Astrocyte (in vitro differentiated cells and primary cell): ENCODE data around the gene KLHDC7A. TPM values are rescaled to one million over a fixed set of nuclear protein-coding genes. Genes with fewer than 3 reads are reported as not detected.
"Not testable (repeated sequence)": the region's sequence is repeated elsewhere in the genome, so short reads cannot be mapped to it uniquely, and the experiment has no call there.

Experiments
- DNase-seq: peaks from one replicate; pipeline ENCODE4 v3.0.0-alpha.2; 2010; ENCODE audit warnings: low read depth
- FAIRE-seq: peaks from 2 replicates; lab custom pipeline; 2011; peaks lifted over from hg19 to GRCh38; lab: Jason Lieb, UNC
- H2AFZ ChIP-seq: 2 replicates; pipeline ENCODE4 v1.6.0; 2012; ENCODE audit warnings: low read depth, low read length, inconsistent platforms
- H3K27ac ChIP-seq: 2 replicates; pipeline ENCODE4 v1.5.1; 2011; ENCODE audit warnings: low read depth, low read length, inconsistent platforms
- H3K27me3 ChIP-seq: 2 replicates; pipeline ENCODE4 v1.6.0; 2011; ENCODE audit warnings: low read length, inconsistent platforms; ENCODE audit not compliant: insufficient read depth
- H3K36me3 ChIP-seq: 2 replicates; pipeline ENCODE4 v1.5.1; 2011; ENCODE audit warnings: low read length, inconsistent platforms; ENCODE audit not compliant: insufficient read depth
- H3K4me1 ChIP-seq: 2 replicates; pipeline ENCODE4 v1.5.1; 2011; ENCODE audit warnings: low read length, inconsistent platforms; ENCODE audit not compliant: insufficient read depth
- H3K4me2 ChIP-seq: 2 replicates; pipeline ENCODE4 v1.6.0; 2012; ENCODE audit warnings: low read length, inconsistent platforms
- H3K4me3 ChIP-seq: 2 replicates; pipeline ENCODE4 v1.5.1; 2011; ENCODE audit warnings: low read depth, mild to moderate bottlenecking, low read length, inconsistent platforms; ENCODE audit not compliant: insufficient read depth
- H3K79me2 ChIP-seq: 2 replicates; pipeline ENCODE4 v1.6.0; 2012; ENCODE audit warnings: mild to moderate bottlenecking, low read length, inconsistent platforms; ENCODE audit not compliant: insufficient read depth
- H3K9ac ChIP-seq: 2 replicates; pipeline ENCODE4 v1.6.0; 2012; ENCODE audit warnings: mild to moderate bottlenecking, low read length, inconsistent platforms
- H3K9me3 ChIP-seq: 2 replicates; pipeline ENCODE4 v1.5.1; 2012; ENCODE audit warnings: low read depth, mild to moderate bottlenecking, low read length, inconsistent platforms; ENCODE audit not compliant: insufficient read depth
- H4K20me1 ChIP-seq: 2 replicates; pipeline ENCODE4 v1.6.0; 2012; ENCODE audit warnings: low read length, inconsistent platforms; ENCODE audit not compliant: insufficient read depth
- H3K27ac Mint-ChIP-seq: one replicate; pipeline ENCODE4 v1.8.0; 2021; ENCODE audit warnings: mild to moderate bottlenecking, mixed read lengths; ENCODE audit not compliant: unreplicated experiment
- H3K27me3 Mint-ChIP-seq: one replicate; pipeline ENCODE4 v1.8.0; 2021; ENCODE audit warnings: low read depth, mixed read lengths; ENCODE audit not compliant: unreplicated experiment
- H3K36me3 Mint-ChIP-seq: one replicate; pipeline ENCODE4 v1.8.0; 2021; ENCODE audit warnings: low read depth, mixed read lengths; ENCODE audit not compliant: unreplicated experiment
- H3K4me1 Mint-ChIP-seq: one replicate; pipeline ENCODE4 v1.8.0; 2021; ENCODE audit warnings: low read depth, mixed read lengths; ENCODE audit not compliant: unreplicated experiment
- H3K4me3 Mint-ChIP-seq: one replicate; pipeline ENCODE4 v1.8.0; 2021; ENCODE audit warnings: mild to moderate bottlenecking, moderate library complexity, mixed read lengths; ENCODE audit not compliant: unreplicated experiment
- H3K9me3 Mint-ChIP-seq: one replicate; pipeline ENCODE4 v1.8.0; 2021; ENCODE audit warnings: mild to moderate bottlenecking, mixed read lengths; ENCODE audit not compliant: unreplicated experiment
- EZH2 ChIP-seq: IDR thresholded peaks from 2 replicates; pipeline ENCODE4 v1.6.1; 2012; ENCODE audit warnings: mild to moderate bottlenecking, low read length, inconsistent platforms; ENCODE audit not compliant: insufficient read depth
- total RNA-seq: library from RNA; stranded (reverse); gene quantifications from 2 replicates; pipeline ENCODE4 v1.2.1, GENCODE V29; 2021
- TF ChIP-seq, protein P1 (sequence below): IDR thresholded peaks from 2 replicates; pipeline ENCODE4 v1.5.1; 2011; ENCODE audit warnings: low read depth, mild to moderate bottlenecking, inconsistent platforms, low read length, moderate library complexity; ENCODE audit not compliant: insufficient read depth

KLHDC7A gene
- total RNA-seq, 1 donor from 2014 or later: 0.14 TPM

DNA sequence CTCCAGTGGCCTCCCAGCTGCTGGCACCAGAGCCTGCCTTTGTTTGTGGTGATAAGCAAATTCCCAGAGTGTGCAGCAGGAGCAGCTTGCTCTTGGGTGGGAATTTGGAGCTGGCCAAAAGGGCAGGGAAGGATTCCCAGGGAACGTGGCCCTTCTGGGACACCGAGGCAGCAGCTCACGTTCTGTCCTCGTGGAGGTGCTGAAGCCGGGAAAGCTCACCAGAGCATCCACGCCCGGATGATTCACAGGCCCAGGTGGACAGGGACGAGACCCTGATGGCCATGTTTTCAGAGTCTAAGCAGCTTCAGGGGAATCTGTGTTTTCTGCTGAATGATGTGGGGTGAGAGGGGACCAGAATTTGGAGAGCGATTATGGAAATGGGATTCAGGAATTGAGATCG, 19.1 kb upstream of the KLHDC7A start:
- FAIRE-seq: no peak
- Mint-ChIP-seq H3K9me3 (peaks cover 2% of the 10 kb centered on the region), H3K27me3 (peaks cover 49% of the 10 kb centered on the region), H3K4me1 (no peaks in the 10 kb centered on the region), H3K4me3 (no peak overlapping the region), H3K27ac (no peak overlapping the region), H3K36me3 (no peaks in the 10 kb centered on the region)
- TF ChIP-seq EZH2: no peak
- TF ChIP-seq, protein P1, sequence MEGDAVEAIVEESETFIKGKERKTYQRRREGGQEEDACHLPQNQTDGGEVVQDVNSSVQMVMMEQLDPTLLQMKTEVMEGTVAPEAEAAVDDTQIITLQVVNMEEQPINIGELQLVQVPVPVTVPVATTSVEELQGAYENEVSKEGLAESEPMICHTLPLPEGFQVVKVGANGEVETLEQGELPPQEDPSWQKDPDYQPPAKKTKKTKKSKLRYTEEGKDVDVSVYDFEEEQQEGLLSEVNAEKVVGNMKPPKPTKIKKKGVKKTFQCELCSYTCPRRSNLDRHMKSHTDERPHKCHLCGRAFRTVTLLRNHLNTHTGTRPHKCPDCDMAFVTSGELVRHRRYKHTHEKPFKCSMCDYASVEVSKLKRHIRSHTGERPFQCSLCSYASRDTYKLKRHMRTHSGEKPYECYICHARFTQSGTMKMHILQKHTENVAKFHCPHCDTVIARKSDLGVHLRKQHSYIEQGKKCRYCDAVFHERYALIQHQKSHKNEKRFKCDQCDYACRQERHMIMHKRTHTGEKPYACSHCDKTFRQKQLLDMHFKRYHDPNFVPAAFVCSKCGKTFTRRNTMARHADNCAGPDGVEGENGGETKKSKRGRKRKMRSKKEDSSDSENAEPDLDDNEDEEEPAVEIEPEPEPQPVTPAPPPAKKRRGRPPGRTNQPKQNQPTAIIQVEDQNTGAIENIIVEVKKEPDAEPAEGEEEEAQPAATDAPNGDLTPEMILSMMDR: no peak
- H3K79me2 ChIP-seq: no peaks in the 10 kb centered on the region
- no peaks in the 10 kb centered on the region for H3K9me3 ChIP-seq
- H3K4me1 ChIP-seq: no peaks in the 10 kb centered on the region
- H2AFZ ChIP-seq: no peak overlapping the region
- H3K9ac ChIP-seq: no peak overlapping the region
- DNase-seq: no peak
- H3K27me3 ChIP-seq: no peaks in the 10 kb centered on the region
- no peaks in the 10 kb centered on the region for H3K36me3 ChIP-seq
- H3K27ac ChIP-seq: no peak overlapping the region
- no peak overlapping the region for H3K4me3 ChIP-seq
- no peaks in the 10 kb centered on the region for H4K20me1 ChIP-seq
- no peak overlapping the region for H3K4me2 ChIP-seq

DNA sequence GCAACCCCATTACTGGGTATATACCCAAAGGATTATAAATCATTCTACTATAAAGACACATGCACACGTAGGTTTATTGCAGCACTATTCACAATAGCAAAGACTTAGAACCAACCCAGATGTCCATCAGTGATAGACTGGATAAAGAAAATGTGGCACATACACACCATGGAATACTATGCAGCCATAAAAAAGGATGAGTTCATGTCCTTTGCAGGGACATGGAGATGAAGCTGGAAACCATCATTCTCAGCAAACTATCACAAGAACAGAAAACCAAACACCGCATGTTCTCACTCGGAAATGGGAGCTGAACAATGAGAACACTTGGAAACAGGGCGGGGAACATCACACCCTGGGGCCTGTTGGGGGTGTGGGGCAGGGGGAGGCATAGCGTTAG, 18.2 kb upstream of the KLHDC7A start:
- H3K27ac ChIP-seq, DNase-seq, H3K9me3 ChIP-seq, H3K4me3 ChIP-seq, H3K9me3 Mint-ChIP-seq, H3K36me3 ChIP-seq, H2AFZ ChIP-seq, H3K4me3 Mint-ChIP-seq, FAIRE-seq, H3K4me1 ChIP-seq, H3K79me2 ChIP-seq, H3K4me1 Mint-ChIP-seq, H3K27ac Mint-ChIP-seq, H4K20me1 ChIP-seq, H3K36me3 Mint-ChIP-seq, H3K27me3 ChIP-seq, H3K4me2 ChIP-seq, H3K9ac ChIP-seq: not testable (repeated sequence)
- H3K27me3 Mint-ChIP-seq: peaks cover 50% of the 10 kb centered on the region

DNA sequence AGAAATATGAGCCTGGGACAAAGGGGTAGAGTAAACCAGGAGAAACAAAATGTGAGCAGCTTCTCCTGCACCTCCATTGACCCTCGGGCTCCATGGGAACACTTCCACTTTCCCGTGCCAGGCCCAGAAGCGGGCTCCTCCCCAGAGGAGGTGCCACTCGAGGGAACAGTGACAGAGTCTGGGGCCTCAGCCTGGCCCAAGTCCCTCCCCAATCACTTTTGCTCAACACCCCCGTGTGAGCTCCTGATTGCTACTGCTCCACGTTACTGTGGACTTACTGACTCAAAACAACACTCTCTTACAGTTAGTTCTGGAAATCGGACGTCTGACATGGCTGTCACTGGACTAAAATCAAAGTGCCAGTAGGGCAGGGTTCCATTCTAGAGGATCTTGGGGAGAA, 17.7 kb upstream of the KLHDC7A start:
- Histone ChIP-seq H2AFZ (no peak overlapping the region), H3K27me3 (no peaks in the 10 kb centered on the region), H4K20me1 (no peaks in the 10 kb centered on the region), H3K4me3 (no peak overlapping the region), H3K4me1 (no peaks in the 10 kb centered on the region), H3K79me2 (no peaks in the 10 kb centered on the region), H3K4me2 (no peak overlapping the region), H3K9me3 (peaks cover 3% of the 10 kb centered on the region), H3K36me3 (no peaks in the 10 kb centered on the region), H3K9ac (no peak overlapping the region), H3K27ac (no peak overlapping the region)
- Mint-ChIP-seq H3K27me3 (peaks cover 49% of the 10 kb centered on the region), H3K27ac (no peak overlapping the region), H3K9me3 (no peaks in the 10 kb centered on the region), H3K4me1 (no peaks in the 10 kb centered on the region), H3K4me3 (no peak overlapping the region), H3K36me3 (no peaks in the 10 kb centered on the region)
- TF ChIP-seq, protein P1: no peak
- no peak for TF ChIP-seq EZH2
- FAIRE-seq (no peak), DNase-seq (no peak)
